Epithelial cell of esophagus (primary cell): ENCODE results near the gene OR5AN1.

Source experiments
- DNase-seq: peaks from one replicate; pipeline ENCODE4 v3.0.0; 2010; ENCODE audit warnings: low read depth
- H3K4me3 ChIP-seq: 2 replicates; pipeline ENCODE4 v1.5.1; 2011; ENCODE audit warnings: mild to moderate bottlenecking, low read length, control low read depth
- TF ChIP-seq, protein P1 (sequence below): IDR thresholded peaks from 2 replicates; pipeline ENCODE4 v1.5.1; 2011; ENCODE audit warnings: low read depth, mild to moderate bottlenecking, low read length, control low read depth, inconsistent platforms; ENCODE audit not compliant: insufficient read depth; ENCODE audit errors: missing control alignments

OR5AN1 gene

DNA sequence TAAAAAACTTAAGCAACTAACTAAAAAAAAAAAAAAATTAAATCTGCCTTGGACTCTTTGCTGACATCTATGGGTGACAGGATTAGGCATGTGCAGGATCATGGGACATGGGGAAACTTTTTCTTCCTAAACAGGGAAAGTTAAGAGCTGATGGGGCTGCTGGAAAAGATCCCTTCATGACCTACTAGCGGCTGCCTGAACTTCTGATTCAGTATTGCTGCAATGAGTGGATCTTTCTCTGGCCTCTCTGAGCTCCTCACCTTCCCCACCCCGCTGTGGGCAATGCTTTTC is 42.5 kb downstream of the OR5AN1 start:
- TF ChIP-seq, protein P1, sequence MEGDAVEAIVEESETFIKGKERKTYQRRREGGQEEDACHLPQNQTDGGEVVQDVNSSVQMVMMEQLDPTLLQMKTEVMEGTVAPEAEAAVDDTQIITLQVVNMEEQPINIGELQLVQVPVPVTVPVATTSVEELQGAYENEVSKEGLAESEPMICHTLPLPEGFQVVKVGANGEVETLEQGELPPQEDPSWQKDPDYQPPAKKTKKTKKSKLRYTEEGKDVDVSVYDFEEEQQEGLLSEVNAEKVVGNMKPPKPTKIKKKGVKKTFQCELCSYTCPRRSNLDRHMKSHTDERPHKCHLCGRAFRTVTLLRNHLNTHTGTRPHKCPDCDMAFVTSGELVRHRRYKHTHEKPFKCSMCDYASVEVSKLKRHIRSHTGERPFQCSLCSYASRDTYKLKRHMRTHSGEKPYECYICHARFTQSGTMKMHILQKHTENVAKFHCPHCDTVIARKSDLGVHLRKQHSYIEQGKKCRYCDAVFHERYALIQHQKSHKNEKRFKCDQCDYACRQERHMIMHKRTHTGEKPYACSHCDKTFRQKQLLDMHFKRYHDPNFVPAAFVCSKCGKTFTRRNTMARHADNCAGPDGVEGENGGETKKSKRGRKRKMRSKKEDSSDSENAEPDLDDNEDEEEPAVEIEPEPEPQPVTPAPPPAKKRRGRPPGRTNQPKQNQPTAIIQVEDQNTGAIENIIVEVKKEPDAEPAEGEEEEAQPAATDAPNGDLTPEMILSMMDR, result no peak
- no peak overlapping the region for H3K4me3 ChIP-seq
- no peak for DNase-seq

DNA sequence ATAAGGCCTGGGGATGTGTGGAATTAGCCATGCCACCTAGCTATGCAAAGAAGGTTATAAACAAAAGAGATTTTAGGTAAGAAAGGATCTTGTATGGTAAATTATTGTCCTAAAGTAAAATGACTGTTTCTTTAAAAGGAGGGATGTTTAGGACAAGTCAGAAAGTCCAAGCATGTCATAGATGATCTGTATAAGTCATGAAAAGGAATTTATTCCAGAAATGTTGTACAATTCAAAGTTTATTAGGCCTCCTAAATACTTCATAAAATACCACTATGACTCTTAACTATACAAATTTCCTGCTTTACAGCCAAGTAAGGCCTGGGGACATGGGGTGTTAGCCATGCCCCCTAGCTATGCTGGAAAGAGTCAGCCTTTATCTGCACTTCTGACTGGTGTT is 44.9 kb downstream of the OR5AN1 start:
- TF ChIP-seq, protein P1, result no peak
- no peak overlapping the region for H3K4me3 ChIP-seq
- DNase-seq, result no peak

DNA sequence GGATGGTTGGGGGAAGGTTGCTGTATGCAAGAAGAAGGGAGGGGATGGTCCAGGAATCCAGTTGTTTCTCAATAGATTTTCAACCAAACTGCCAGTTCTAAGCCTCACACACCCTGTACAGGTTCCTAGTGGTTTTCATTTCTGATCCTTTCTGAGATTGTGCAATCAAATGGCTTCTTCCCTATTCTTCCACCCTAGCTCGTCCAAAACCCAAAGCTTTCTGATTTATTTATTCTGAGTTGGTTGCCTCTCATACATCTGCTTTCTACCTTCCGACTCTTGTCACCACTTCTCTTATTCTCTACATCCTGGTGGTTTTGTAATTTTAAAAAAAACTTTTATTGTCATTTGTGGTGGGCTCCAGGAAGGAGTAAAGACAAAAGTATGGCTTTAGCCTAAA is 55.0 kb downstream of the OR5AN1 start:
- DNase-seq, result no peak

DNA sequence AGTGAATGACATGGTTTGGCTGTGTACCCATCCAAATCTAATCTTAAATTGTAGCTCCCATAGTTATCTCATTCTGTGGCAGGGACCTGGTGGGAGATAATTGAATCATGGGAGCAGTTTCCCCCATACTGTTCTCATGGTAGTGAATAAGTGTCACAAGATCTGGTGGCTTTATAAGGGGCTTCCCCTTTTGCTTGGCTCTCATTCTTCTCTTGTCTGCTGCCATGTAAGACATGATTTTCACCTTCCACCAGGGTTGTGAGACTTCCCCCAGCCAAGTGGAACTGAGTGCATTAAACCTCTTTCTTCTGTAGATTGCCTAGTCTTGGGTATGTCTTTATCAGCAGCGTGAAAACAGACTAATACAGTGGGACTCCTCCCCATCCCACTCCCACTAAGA is 56.4 kb downstream of the OR5AN1 start:
- TF ChIP-seq, protein P1, result no peak
- H3K4me3 ChIP-seq, result no peak overlapping the region
- no peak for DNase-seq

More for the DNA sequence above, 55.0 kb downstream of the OR5AN1 start:
- H3K4me3 ChIP-seq, result no peak overlapping the region
- TF ChIP-seq, protein P1, result no peak

DNA sequence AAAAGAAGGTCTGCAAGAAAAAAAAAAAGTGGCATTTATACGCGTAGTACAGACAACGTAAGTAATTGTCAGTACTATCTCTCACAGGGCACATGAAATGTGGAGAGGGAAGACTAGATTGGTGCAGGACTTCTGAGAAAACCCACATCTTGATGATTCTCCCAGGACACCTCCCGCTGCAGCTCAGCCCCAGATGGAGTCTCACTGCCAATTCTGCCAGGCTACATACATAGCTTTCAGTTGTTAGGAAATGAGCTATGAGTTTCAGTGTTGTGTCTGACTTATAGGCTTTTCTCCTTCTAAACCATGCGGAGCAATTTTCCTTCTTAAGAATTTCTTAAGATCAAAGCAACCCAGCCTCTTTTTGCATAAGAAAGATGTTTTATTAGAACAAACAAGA is 57.9 kb downstream of the OR5AN1 start:
- DNase-seq, result no peak
- H3K4me3 ChIP-seq, result no peak overlapping the region
- TF ChIP-seq, protein P1, result no peak

DNA sequence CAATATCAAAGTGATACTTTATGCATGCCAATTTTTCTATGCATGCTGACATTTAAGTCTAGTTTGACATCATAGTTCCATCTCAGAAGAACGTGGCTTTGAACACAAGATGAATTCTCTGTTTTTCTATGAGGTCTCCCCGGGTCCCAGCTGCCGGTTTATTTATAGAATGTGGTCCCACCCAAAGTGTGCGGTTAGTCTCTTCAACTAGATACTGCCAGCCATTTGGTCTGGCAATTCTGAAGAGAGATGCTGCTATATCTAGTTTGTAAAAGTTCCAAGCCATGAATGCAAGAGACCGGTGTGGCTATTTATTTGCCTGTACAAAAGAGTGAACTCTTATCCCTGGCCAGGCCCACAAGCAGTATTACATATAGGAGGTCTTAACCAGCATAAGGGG is 58.3 kb downstream of the OR5AN1 start:
- TF ChIP-seq, protein P1, result no peak
- no peak overlapping the region for H3K4me3 ChIP-seq
- no peak for DNase-seq

DNA sequence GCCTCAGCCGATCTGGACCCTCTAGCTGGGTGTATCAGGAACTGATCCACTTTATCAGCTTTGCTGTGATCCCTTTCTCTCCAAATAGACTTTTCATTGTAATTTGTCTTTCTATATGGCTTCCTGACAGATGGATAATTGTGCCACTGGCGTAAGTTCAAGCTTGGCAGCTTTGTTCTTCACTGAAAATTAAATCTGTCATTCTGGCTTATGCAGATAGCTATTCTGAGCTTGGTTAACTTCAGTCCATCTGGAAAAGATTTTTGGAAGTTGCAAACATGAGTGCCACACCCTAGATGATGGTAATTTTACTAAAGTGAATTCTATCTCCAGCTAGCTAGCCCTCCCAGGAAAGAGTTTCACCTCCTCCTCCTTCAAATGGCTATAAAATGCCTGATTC is 59.5 kb downstream of the OR5AN1 start:
- DNase-seq, result no peak
- H3K4me3 ChIP-seq, result no peak overlapping the region
- TF ChIP-seq, protein P1, result no peak
